Gastrocnemius medialis (tissue), 4 donors: Measurements from ENCODE around the gene CHKA. TPM values are rescaled to one million over a fixed set of nuclear protein-coding genes. Genes with fewer than 3 reads are reported as not detected.

Experiments
- ATAC-seq, 2 donors: fragments of 150-250 bp; one replicate each; pipeline ENCODE4 v1.9.1; 2016
- DNase-seq, 2 donors: peaks; one replicate each; pipeline ENCODE4 v3.0.0-alpha.2; 2019
- H3K27ac ChIP-seq, 4 donors: fragments of 200-600 bp; sonication (generic); 1 replicate in 1 of 4; 2 replicates in 3 of 4; pipeline ENCODE4 v1.5.1; 2016 to 2018; ENCODE audit warnings: mild to moderate bottlenecking in 2 of 4, moderate library complexity in 1 of 4
- H3K27me3 ChIP-seq, 3 donors: fragments of 200-600 bp; sonication (generic) in 2 of 3; 1 replicate in 1 of 3; 2 replicates in 2 of 3; pipeline versions ENCODE4 v1.5.1 to v1.6.0; 2016 to 2019; ENCODE audit warnings: mild to moderate bottlenecking in 1 of 3, moderate library complexity in 1 of 3
- H3K36me3 ChIP-seq, 2 donors: fragments of 200-600 bp; sonication (generic) in 1 of 2; one replicate each; pipeline ENCODE4 v1.5.1; 2017 to 2018
- H3K4me1 ChIP-seq, 2 donors: fragments of 200-600 bp; sonication (generic) in 1 of 2; one replicate each; pipeline ENCODE4 v1.5.1; 2016 to 2017; ENCODE audit warnings: mild to moderate bottlenecking in 2 of 2
- H3K4me3 ChIP-seq, 4 donors: fragments of 200-600 bp; sonication (generic) in 3 of 4; 1 replicate in 1 of 4; 2 replicates in 3 of 4; pipeline ENCODE4 v1.5.1; 2016 to 2019; ENCODE audit warnings: mild to moderate bottlenecking in 2 of 4
- H3K9me3 ChIP-seq, 3 donors: fragments of 200-600 bp; sonication (generic) in 2 of 3; 1 replicate in 1 of 3; 2 replicates in 2 of 3; pipeline ENCODE4 v1.5.1; 2016 to 2019
- CTCF ChIP-seq, 5 experiments: fragments of 450-650 bp in 3 of 5; fragments of 200-600 bp in 2 of 5; sonication (generic) in 2 of 5; IDR thresholded peaks in 4 of 5; conservative IDR thresholded peaks in 1 of 5; 1 replicate in 4 of 5; 2 replicates in 1 of 5; pipeline ENCODE4 v1.5.1; 2016 to 2019; ENCODE audit warnings: antibody characterized with exemption in 5 of 5, mild to moderate bottlenecking in 3 of 5, moderate library complexity in 3 of 5
- POLR2A ChIP-seq, 2 donors: fragments of 450-650 bp; IDR thresholded peaks; one replicate each; pipeline ENCODE4 v1.6.1; 2017; ENCODE audit warnings: antibody characterized with exemption in 2 of 2, mild to moderate bottlenecking in 2 of 2, moderate library complexity in 2 of 2
- in situ Hi-C, 4 donors: fragments of 200-750 bp; cut with MboI; loops; one replicate each; pipeline versions ENCODE4 v1.15.0 to v1.8.0; 2017; ENCODE audit warnings: low sequenced_read_pairs in 4 of 4
- intact Hi-C: fragments of 100-400 bp; cut with DNase I; formaldehyde crosslinking; loops from one replicate; pipeline ENCODE4 v1.15.1; 2023; ENCODE audit warnings: low total_unique reads
- total RNA-seq, 4 donors: library from RNA; depleted of rRNA; stranded (reverse); fragments of >200 nt; gene quantifications; one replicate each; pipeline versions ENCODE4 v1.1.0 to v1.2.3, GENCODE V29; 2016

CHKA gene
- total RNA-seq, 4 donors from 2014 or later = 7.3 to 20.9 (median 12.3) TPM

DNA sequence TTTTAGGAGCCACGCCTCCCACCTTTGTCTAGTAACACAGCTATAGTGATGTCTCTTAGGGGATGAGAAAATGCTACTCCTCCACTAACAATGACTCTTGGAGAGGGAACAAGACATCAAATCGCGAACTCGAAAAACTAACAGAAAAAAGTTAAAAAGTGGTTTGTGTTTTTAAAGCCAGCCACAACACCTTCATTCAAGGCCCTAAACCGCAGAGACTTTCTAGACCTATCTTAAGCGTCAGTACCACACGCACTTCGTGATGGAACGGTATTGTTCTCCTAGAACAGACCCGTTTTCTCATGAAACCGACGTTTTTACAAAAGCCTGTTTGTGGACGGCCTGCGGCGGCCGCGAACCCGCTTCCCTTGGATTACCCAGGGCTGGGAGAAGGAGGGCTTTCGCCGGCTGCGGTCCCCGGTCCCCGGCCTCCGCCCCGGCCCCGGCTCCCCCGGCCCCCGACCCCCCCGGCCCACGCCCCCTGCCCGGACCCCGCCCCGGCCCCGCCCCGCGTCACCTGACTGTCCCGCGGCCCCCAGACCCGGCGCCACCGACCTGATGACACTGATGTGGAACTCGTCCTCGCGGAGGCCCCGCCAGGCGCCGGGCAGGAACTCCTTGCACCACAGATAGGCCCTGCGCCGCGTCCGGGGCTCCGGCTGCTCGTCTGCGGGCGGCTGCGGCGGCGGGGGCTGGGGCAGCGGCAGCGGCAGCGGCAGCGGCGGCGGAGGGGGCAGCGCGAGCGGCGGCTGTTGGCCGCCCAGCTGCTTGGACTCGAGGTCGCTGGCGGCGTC lies 718 bp downstream of the CHKA start:
- DNase-seq = peak; percentile 32 to 44
- peak in 1 of 2 donors; percentile 20 for ATAC-seq
- Histone ChIP-seq H3K9me3 (no peaks in the 10 kb centered on the region), H3K4me3 (peak overlapping the region; percentile 32 to 66 (median 46)), H3K27ac (peak overlapping the region; percentile 82 to 99 (median 94)), H3K4me1 (peaks cover 6 to 26% of the 10 kb centered on the region in 2 donors), H3K27me3 (no peaks in the 10 kb centered on the region), H3K36me3 (no peaks in the 10 kb centered on the region)
- intact Hi-C loops (loop anchor here (1.0 to 10.0 kb wide), 6 partner anchors 82 to 714 kb away; partner anchors contain the start of genes ALDH3B1, C11orf24, KMT5B and NDUFS8), in situ Hi-C loops (no loop called here)
- TF ChIP-seq CTCF (IDR thresholded peaks at IDR 0.05 in 4 of 5, conservative IDR thresholded peaks at IDR 0.05 in 1 of 5) (no peak), POLR2A (IDR thresholded peaks at IDR 0.05) (no peak)

DNA sequence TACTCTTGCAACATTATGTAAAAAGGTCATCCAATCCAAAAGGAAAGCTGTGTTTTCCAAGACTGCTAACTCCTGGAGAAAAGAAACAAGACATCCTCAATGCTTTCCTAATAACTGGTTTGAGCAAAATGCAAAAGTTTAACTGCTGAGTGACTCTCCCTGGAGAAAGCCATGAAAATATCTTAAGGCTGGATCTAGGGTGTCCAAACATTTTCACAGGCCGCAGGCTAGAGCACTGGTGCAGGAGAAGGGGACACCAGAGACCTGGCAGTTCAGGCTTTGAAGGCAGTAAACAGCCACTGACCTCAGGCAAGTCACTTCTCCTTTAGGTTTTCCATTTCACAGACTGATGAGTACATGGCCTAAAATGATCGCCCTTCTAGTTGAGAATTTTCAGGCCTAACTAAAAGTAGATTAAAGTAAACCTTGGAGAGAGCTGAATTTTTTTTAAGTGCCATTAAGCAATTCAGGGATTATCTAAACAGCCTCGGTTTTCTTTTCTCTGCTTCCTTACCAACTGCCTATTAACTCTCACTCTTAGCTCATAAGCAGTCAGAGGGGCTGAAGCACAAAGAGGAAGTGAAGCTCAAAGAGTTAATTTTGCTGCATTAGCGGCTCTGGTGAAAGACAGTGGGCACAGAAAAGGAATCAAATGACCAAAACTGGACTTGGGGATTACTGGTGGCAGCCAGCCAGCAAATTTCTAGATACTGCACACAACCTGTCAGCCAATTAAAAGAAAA lies 2.3 kb downstream of the CHKA start:
- in situ Hi-C loops = no loop called here
- H3K36me3 ChIP-seq = no peaks in the 10 kb centered on the region
- peak overlapping the region in 1 of 4 donors; percentile 21 for H3K4me3 ChIP-seq

GRCh38 chr11:68117853-68118470 lies 3.2 kb downstream of the CHKA start:
- ATAC-seq = no peak
- Histone ChIP-seq H3K36me3 (no peaks in the 10 kb centered on the region), H3K27me3 (no peaks in the 10 kb centered on the region), H3K4me3 (no peak overlapping the region), H3K4me1 (peaks cover 6 to 25% of the 10 kb centered on the region in 2 donors), H3K27ac (peak overlapping the region in 3 of 4 donors; percentile 27 to 95 (median 92)), H3K9me3 (no peaks in the 10 kb centered on the region)
- DNase-seq = no peak
- intact Hi-C loops = no loop called here
- TF ChIP-seq POLR2A (IDR thresholded peaks at IDR 0.05) (no peak), CTCF (IDR thresholded peaks at IDR 0.05 in 4 of 5, conservative IDR thresholded peaks at IDR 0.05 in 1 of 5) (no peak)
- in situ Hi-C loops = no loop called here

More for the DNA sequence above, 2.3 kb downstream of the CHKA start:
- no peak for TF ChIP-seq POLR2A (IDR thresholded peaks at IDR 0.05)
- no peak for TF ChIP-seq CTCF (IDR thresholded peaks at IDR 0.05 in 4 of 5, conservative IDR thresholded peaks at IDR 0.05 in 1 of 5)
- no peak for DNase-seq
- peak overlapping the region; percentile 27 to 99 (median 94) for H3K27ac ChIP-seq
- intact Hi-C loops = no loop called here
- H3K9me3 ChIP-seq = no peaks in the 10 kb centered on the region
- no peaks in the 10 kb centered on the region for H3K27me3 ChIP-seq
- H3K4me1 ChIP-seq = peaks cover 6 to 26% of the 10 kb centered on the region in 2 donors
- no peak for ATAC-seq

DNA sequence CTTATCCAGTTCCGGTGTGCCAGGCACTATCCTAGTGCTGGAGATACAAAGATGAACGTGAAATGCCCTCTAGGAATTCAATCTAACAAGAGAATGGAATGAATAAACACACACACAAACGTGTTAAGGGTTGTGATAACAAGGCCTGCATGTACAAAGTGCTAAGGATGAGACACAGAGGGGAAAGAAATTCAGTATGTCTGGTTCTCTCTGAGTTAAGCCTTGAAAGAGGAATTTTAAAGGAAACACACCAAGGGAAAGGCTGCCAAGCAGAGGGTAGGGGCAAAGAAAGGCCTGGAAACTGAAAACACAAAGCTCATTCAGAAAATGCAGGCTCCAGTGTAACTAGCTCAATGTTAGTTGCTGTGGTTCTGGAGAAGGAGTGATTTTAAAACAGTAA lies 4.2 kb downstream of the CHKA start:
- DNase-seq (no peak), ATAC-seq (no peak)
- Histone ChIP-seq H3K27ac (no peak overlapping the region), H3K4me1 (peaks cover 3 to 19% of the 10 kb centered on the region in 2 donors), H3K9me3 (no peaks in the 10 kb centered on the region), H3K4me3 (no peak overlapping the region), H3K36me3 (no peaks in the 10 kb centered on the region), H3K27me3 (no peaks in the 10 kb centered on the region)
- in situ Hi-C loops = no loop called here
- no peak for TF ChIP-seq CTCF (IDR thresholded peaks at IDR 0.05 in 4 of 5, conservative IDR thresholded peaks at IDR 0.05 in 1 of 5)
- no peak for TF ChIP-seq POLR2A (IDR thresholded peaks at IDR 0.05)
- intact Hi-C loops = no loop called here
